DND-41 (cell line): ENCODE results near the gene UBASH3B.

Experiments used
- ATAC-seq: fragments of 200-7000 bp; cut with Tn5 transposase; 3 replicates; pipeline ENCODE4 v1.9.1; 2021; ENCODE audit warnings: low read depth; ENCODE audit not compliant: insufficient read depth
- DNase-seq: peaks from one replicate; pipeline ENCODE4 v3.0.0-alpha.2; 2020
- H2AFZ ChIP-seq: 2 replicates; pipeline ENCODE4 v1.6.0; 2012; ENCODE audit warnings: low read depth, low read length
- H3K27ac ChIP-seq: 2 replicates; pipeline ENCODE4 v1.5.1; 2012; ENCODE audit warnings: low read length, inconsistent platforms
- H3K27me3 ChIP-seq: fragments of 200-600 bp; sonication (generic); 2 replicates; pipeline ENCODE4 v1.6.0; 2012; ENCODE audit warnings: low read length, mild to moderate bottlenecking, inconsistent platforms; ENCODE audit not compliant: insufficient read depth, poor library complexity
- H3K36me3 ChIP-seq: 2 replicates; pipeline ENCODE4 v1.5.1; 2012; ENCODE audit warnings: low read length, inconsistent platforms; ENCODE audit not compliant: insufficient read depth
- H3K4me1 ChIP-seq: 2 replicates; pipeline ENCODE4 v1.5.1; 2012; ENCODE audit warnings: mild to moderate bottlenecking, low read length; ENCODE audit not compliant: insufficient read depth
- H3K4me2 ChIP-seq: 2 replicates; pipeline ENCODE4 v1.6.0; 2012; ENCODE audit warnings: mild to moderate bottlenecking, moderate library complexity, low read length, inconsistent platforms; ENCODE audit not compliant: insufficient read depth
- H3K4me3 ChIP-seq, 2 experiments: fragments of 200-600 bp in 1 of 2; shearing (Covaris generic) in 1 of 2; 2 replicates each; pipeline ENCODE4 v1.5.1; 2012 to 2016; ENCODE audit warnings: inconsistent platforms in 2 of 2, low read length in 2 of 2, mild to moderate bottlenecking in 2 of 2, low read depth in 1 of 2, moderate library complexity in 1 of 2
- H3K79me2 ChIP-seq: 2 replicates; pipeline ENCODE4 v1.6.0; 2012; ENCODE audit warnings: low read length, inconsistent platforms; ENCODE audit not compliant: insufficient read depth
- H3K9ac ChIP-seq: 2 replicates; pipeline ENCODE4 v1.6.0; 2012; ENCODE audit warnings: low read depth, mild to moderate bottlenecking, inconsistent platforms, low read length, moderate library complexity
- H3K9me3 ChIP-seq: 2 replicates; pipeline ENCODE4 v1.5.1; 2012; ENCODE audit warnings: low read length, moderate library complexity, mild to moderate bottlenecking, inconsistent platforms; ENCODE audit not compliant: insufficient read depth, severe bottlenecking
- H4K20me1 ChIP-seq: 2 replicates; pipeline ENCODE4 v1.6.0; 2012; ENCODE audit warnings: low read length; ENCODE audit not compliant: insufficient read depth
- EZH2 ChIP-seq: IDR thresholded peaks from 3 replicates; pipeline ENCODE4 v1.6.1; 2012; ENCODE audit warnings: borderline replicate concordance, low read depth, mild to moderate bottlenecking, moderate library complexity, low read length, inconsistent platforms; ENCODE audit not compliant: severe bottlenecking
- TF ChIP-seq, protein P1 (sequence below): IDR thresholded peaks from 2 replicates; pipeline ENCODE4 v1.5.1; 2012; ENCODE audit warnings: borderline replicate concordance, low read length, moderate library complexity, mild to moderate bottlenecking; ENCODE audit not compliant: poor library complexity, severe bottlenecking; ENCODE audit errors: extremely low read depth

Gene UBASH3B

DNA sequence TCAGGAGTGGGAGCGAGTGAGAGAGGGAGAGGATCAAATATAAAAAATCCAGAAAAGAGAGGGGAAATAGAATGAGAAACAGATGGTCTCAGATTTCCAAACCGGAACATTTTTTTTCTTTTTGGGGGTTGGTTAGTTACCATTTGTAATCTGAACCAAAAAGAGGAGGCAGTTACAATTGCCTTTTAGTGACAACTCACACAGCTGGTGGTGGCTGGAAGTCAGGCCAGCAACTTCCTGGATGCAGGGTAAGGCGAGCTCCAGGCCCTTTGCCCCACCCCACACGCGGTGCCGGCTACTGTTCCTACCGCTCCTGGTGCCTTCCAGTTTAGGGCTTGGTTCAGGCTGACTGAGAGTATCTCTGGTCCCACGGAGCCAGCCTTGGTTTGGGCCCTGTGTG is 21.0 kb upstream of the UBASH3B start:
- Histone ChIP-seq H3K27me3 (no peaks in the 10 kb centered on the region), H3K4me1 (peaks cover 48% of the 10 kb centered on the region), H3K9ac (no peak overlapping the region), H3K36me3 (no peaks in the 10 kb centered on the region), H3K79me2 (no peaks in the 10 kb centered on the region), H4K20me1 (no peaks in the 10 kb centered on the region), H3K4me2 (no peak overlapping the region), H3K4me3 (no peak overlapping the region), H3K9me3 (no peaks in the 10 kb centered on the region), H3K27ac (peak overlapping the region; percentile 67), H2AFZ (no peak overlapping the region)
- peak; percentile 38 for DNase-seq
- TF ChIP-seq EZH2 = no peak
- TF ChIP-seq, protein P1, sequence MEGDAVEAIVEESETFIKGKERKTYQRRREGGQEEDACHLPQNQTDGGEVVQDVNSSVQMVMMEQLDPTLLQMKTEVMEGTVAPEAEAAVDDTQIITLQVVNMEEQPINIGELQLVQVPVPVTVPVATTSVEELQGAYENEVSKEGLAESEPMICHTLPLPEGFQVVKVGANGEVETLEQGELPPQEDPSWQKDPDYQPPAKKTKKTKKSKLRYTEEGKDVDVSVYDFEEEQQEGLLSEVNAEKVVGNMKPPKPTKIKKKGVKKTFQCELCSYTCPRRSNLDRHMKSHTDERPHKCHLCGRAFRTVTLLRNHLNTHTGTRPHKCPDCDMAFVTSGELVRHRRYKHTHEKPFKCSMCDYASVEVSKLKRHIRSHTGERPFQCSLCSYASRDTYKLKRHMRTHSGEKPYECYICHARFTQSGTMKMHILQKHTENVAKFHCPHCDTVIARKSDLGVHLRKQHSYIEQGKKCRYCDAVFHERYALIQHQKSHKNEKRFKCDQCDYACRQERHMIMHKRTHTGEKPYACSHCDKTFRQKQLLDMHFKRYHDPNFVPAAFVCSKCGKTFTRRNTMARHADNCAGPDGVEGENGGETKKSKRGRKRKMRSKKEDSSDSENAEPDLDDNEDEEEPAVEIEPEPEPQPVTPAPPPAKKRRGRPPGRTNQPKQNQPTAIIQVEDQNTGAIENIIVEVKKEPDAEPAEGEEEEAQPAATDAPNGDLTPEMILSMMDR = no peak
- no peak for ATAC-seq

DNA sequence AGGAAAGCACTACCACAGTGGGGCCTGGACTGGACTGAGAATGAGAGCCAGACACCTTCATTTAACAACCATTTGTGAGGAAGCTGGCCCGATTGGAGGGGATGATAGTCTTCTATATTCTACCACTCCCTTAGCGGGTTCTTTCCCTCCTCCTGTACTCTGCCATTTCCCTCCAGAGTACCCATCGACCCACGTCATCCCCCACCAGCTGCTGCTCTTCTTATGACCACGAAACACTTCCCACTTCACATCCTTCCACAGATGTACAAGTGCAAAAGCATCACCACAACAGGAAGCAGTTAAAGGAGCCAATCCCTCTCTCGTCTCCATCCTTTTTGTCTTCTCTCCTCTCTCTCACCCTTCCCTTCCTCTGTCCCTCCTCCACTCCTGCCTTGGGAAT is 18.0 kb upstream of the UBASH3B start:
- peak overlapping the region; percentile 32; the same call in 1 of the 2 replicates for H3K4me2 ChIP-seq
- no peak overlapping the region for H3K4me3 ChIP-seq
- peak; percentile 95 for ATAC-seq
- no peak for TF ChIP-seq EZH2
- TF ChIP-seq, protein P1 = no peak
- H3K9me3 ChIP-seq = no peaks in the 10 kb centered on the region
- H3K36me3 ChIP-seq = no peaks in the 10 kb centered on the region
- H4K20me1 ChIP-seq = no peaks in the 10 kb centered on the region
- peaks cover 33% of the 10 kb centered on the region for H3K4me1 ChIP-seq
- peak overlapping the region; percentile 64; the same call in 1 of the 2 replicates for H3K27ac ChIP-seq
- no peaks in the 10 kb centered on the region for H3K79me2 ChIP-seq
- peak; percentile 79 for DNase-seq
- 0 out of 2 replicates have a peak overlapping the region, but pooled peaks have one; percentile 34 for H2AFZ ChIP-seq
- H3K9ac ChIP-seq = no peak overlapping the region
- H3K27me3 ChIP-seq = no peaks in the 10 kb centered on the region

DNA sequence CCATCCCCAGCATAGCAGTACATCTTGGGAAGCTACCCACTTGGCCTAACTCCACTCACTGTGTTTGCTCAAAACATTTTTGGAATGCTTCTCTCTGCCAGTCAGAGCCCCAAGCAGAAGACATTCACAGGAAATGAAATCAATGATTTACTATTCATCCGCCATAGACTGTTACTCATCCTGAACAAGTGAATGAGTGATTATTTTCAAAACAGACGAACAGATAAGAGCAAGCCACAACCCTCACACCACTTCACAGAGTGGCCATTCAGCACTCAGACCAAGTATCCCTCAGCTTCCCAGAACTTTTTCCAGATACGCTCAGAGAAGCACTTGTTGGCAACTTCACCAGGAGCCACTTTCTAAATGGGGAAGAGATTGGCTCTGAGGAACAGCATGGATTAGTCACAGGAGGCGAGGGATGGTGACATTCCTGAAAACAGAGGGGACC is 13.0 kb upstream of the UBASH3B start:
- no peaks in the 10 kb centered on the region for H3K27me3 ChIP-seq
- no peaks in the 10 kb centered on the region for H3K79me2 ChIP-seq
- no peak overlapping the region for H2AFZ ChIP-seq
- H3K36me3 ChIP-seq = no peaks in the 10 kb centered on the region
- no peak overlapping the region for H3K4me2 ChIP-seq
- DNase-seq (no peak), ATAC-seq (no peak)
- no peak overlapping the region for H3K9ac ChIP-seq
- peaks cover 4% of the 10 kb centered on the region for H3K4me1 ChIP-seq
- H4K20me1 ChIP-seq = no peaks in the 10 kb centered on the region
- no peak overlapping the region for H3K4me3 ChIP-seq
- TF ChIP-seq, protein P1 = no peak
- TF ChIP-seq EZH2 = no peak
- no peak overlapping the region for H3K27ac ChIP-seq
- no peaks in the 10 kb centered on the region for H3K9me3 ChIP-seq

DNA sequence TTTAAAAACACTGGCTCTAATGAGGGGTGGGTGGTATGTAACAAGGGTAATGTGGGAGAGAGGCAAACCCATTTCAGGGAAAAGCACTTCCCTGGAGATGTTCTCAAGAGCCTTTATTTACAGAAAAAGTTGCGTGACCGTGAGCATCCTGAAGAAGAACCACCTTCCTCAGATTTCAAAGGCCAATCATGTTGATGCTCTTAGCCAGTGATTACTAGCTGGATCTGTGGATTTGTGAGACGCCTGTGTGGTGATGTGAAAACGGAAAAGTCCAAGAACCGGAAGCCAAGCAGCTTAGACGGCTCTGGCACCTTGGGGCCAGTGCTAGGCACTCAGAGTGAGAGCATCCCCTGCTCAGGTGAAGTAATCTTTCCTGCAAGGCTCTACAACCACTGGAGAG is 12.6 kb upstream of the UBASH3B start:
- no peak overlapping the region for H2AFZ ChIP-seq
- no peak overlapping the region for H3K9ac ChIP-seq
- H3K79me2 ChIP-seq = no peaks in the 10 kb centered on the region
- H3K4me1 ChIP-seq = no peaks in the 10 kb centered on the region
- no peaks in the 10 kb centered on the region for H3K36me3 ChIP-seq
- no peak for ATAC-seq
- no peak for TF ChIP-seq EZH2
- TF ChIP-seq, protein P1 = no peak
- H3K27ac ChIP-seq = no peak overlapping the region
- H3K4me2 ChIP-seq = no peak overlapping the region
- DNase-seq = no peak
- no peak overlapping the region for H3K4me3 ChIP-seq
- H3K9me3 ChIP-seq = no peaks in the 10 kb centered on the region
- no peaks in the 10 kb centered on the region for H4K20me1 ChIP-seq
- no peaks in the 10 kb centered on the region for H3K27me3 ChIP-seq
